GM12878 (cell line): ENCODE results near the gene SLC2A8. TPM values are rescaled to one million over a fixed set of nuclear protein-coding genes. Genes with fewer than 3 reads are reported as not detected.

Experiments
- BACH1 ChIP-seq: fragments of 450-650 bp; IDR thresholded peaks from 2 replicates; pipeline ENCODE4 v1.6.1; 2017; ENCODE audit warnings: mild to moderate bottlenecking, borderline replicate concordance
- BCL3 ChIP-seq: IDR thresholded peaks from 2 replicates; pipeline ENCODE4 v1.6.1; 2011; ENCODE audit warnings: borderline replicate concordance, low read depth, mild to moderate bottlenecking, moderate library complexity, low read length; ENCODE audit not compliant: insufficient read depth, poor library complexity, severe bottlenecking
- CEBPB ChIP-seq, 2 experiments: fragments of 150-350 bp in 1 of 2; IDR thresholded peaks; 2 replicates each; pipeline ENCODE4 v1.6.1; 2012 to 2014; ENCODE audit warnings: low read depth in 2 of 2, low read length in 2 of 2, borderline replicate concordance in 1 of 2, inconsistent platforms in 1 of 2
- CHD2 ChIP-seq: IDR thresholded peaks from 2 replicates; pipeline ENCODE4 v1.6.1; 2011; ENCODE audit warnings: low read depth, low read length, improper control_type of control experiment, borderline replicate concordance
- GATAD2B ChIP-seq: fragments of 450-650 bp; conservative IDR thresholded peaks from 2 replicates; pipeline ENCODE4 v1.6.1; 2017; ENCODE audit warnings: low read depth, mild to moderate bottlenecking, moderate library complexity
- HDAC2 ChIP-seq: fragments of 200-600 bp; sonication (generic); IDR thresholded peaks from 2 replicates; pipeline ENCODE4 v1.6.1; 2017
- HDGF ChIP-seq: fragments of 450-650 bp; IDR thresholded peaks from 2 replicates; pipeline ENCODE4 v1.6.1; 2016; ENCODE audit warnings: antibody characterized with exemption
- IKZF1 ChIP-seq: fragments of 450-650 bp; conservative IDR thresholded peaks from 2 replicates; pipeline ENCODE4 v1.6.1; 2017; ENCODE audit warnings: antibody characterized with exemption, mild to moderate bottlenecking
- IKZF2 ChIP-seq, 2 experiments: fragments of 450-650 bp; IDR thresholded peaks; 2 replicates each; pipeline ENCODE4 v1.6.1; 2017; ENCODE audit warnings: mild to moderate bottlenecking in 2 of 2, moderate library complexity in 2 of 2
- NFXL1 ChIP-seq: fragments of 450-650 bp; IDR thresholded peaks from 2 replicates; pipeline ENCODE4 v1.6.1; 2017; ENCODE audit warnings: antibody characterized with exemption, mild to moderate bottlenecking, borderline replicate concordance
- PAX5 ChIP-seq: IDR thresholded peaks from 2 replicates; pipeline ENCODE4 v1.6.1; 2011; ENCODE audit warnings: low read depth, low read length, borderline replicate concordance
- RAD21 ChIP-seq: IDR thresholded peaks from 2 replicates; pipeline ENCODE4 v1.6.1; 2011; ENCODE audit warnings: mild to moderate bottlenecking, low read depth, low read length, moderate library complexity; ENCODE audit not compliant: insufficient read depth
- SMARCA5 ChIP-seq: fragments of 450-650 bp; IDR thresholded peaks from 2 replicates; pipeline ENCODE4 v1.6.1; 2017; ENCODE audit warnings: mild to moderate bottlenecking
- SPI1 ChIP-seq: IDR thresholded peaks from 2 replicates; pipeline ENCODE4 v1.6.1; 2011; ENCODE audit warnings: low read depth, mild to moderate bottlenecking, low read length, moderate library complexity, borderline replicate concordance; ENCODE audit not compliant: insufficient read depth
- SUPT20H ChIP-seq: IDR thresholded peaks from 2 replicates; pipeline ENCODE4 v1.6.1; 2011; ENCODE audit warnings: low read depth, mild to moderate bottlenecking, low read length, moderate library complexity, borderline replicate concordance; ENCODE audit not compliant: control insufficient read depth
- TAF1 ChIP-seq: IDR thresholded peaks from 2 replicates; pipeline ENCODE4 v1.6.1; 2011; ENCODE audit warnings: mild to moderate bottlenecking, low read depth, low read length, borderline replicate concordance
- ZNF217 ChIP-seq: fragments of 450-650 bp; IDR thresholded peaks from 2 replicates; pipeline ENCODE4 v1.6.1; 2017; ENCODE audit warnings: antibody characterized with exemption, mild to moderate bottlenecking
- polyA plus RNA-seq, 11 experiments: library from polyadenylated mRNA; depleted of rRNA in 4 of 11; unstranded in 6 of 11; stranded (reverse) in 5 of 11; fragments of >200 nt; fragmentation: Nextera tagmentation in 4 of 11; fragmentation: Illumina TruSeq in 1 of 11; extraction: Ambion mirVana in 4 of 11; extraction: Trizol in 1 of 11; gene quantifications; 1 replicate in 1 of 11; 2 replicates in 10 of 11; pipeline versions ENCODE4 v1.2.1 to v1.2.3, GENCODE V29; 2011 to 2016; ENCODE audit warnings: inconsistent platforms in 2 of 11, missing spikeins in 2 of 11, low read depth in 1 of 11
- total RNA-seq, 4 experiments: library from RNA; depleted of rRNA in 3 of 4; stranded (reverse); fragments of >200 nt in 3 of 4; fragmentation: Illumina TruSeq in 1 of 4; extraction: Trizol in 1 of 4; gene quantifications; 2 replicates each; pipeline versions ENCODE4 v1.2.1 to v1.2.3, GENCODE V29; 2013 to 2021
- TF ChIP-seq, protein P1 (sequence below): fragments of 450-650 bp; conservative IDR thresholded peaks from 2 replicates; pipeline ENCODE4 v1.6.1; 2017; ENCODE audit warnings: mild to moderate bottlenecking, moderate library complexity
- TF ChIP-seq, protein P2 (sequence below): fragments of 150-350 bp; IDR thresholded peaks from 2 replicates; pipeline ENCODE4 v1.6.1; 2016; ENCODE audit warnings: low read depth, low read length
- TF ChIP-seq, protein P3 (sequence below): IDR thresholded peaks from 2 replicates; pipeline ENCODE4 v1.6.1; 2012; ENCODE audit warnings: low read length, inconsistent platforms
- TF ChIP-seq, protein P4 (sequence below): IDR thresholded peaks from 2 replicates; pipeline ENCODE4 v1.6.1; 2012; ENCODE audit warnings: low read depth, low read length, improper control_type of control experiment

Gene SLC2A8
- total and polyA plus RNA-seq, 10 of the 15 experiments (the other 5 are each of a cell fraction or from before 2014, with no cell fraction given): 0.31 to 22.7 (median 10.0) TPM

GRCh38 chr9:127396808-127397645 lies at the start of gene SLC2A8 (continued):
- TF ChIP-seq, protein P1, sequence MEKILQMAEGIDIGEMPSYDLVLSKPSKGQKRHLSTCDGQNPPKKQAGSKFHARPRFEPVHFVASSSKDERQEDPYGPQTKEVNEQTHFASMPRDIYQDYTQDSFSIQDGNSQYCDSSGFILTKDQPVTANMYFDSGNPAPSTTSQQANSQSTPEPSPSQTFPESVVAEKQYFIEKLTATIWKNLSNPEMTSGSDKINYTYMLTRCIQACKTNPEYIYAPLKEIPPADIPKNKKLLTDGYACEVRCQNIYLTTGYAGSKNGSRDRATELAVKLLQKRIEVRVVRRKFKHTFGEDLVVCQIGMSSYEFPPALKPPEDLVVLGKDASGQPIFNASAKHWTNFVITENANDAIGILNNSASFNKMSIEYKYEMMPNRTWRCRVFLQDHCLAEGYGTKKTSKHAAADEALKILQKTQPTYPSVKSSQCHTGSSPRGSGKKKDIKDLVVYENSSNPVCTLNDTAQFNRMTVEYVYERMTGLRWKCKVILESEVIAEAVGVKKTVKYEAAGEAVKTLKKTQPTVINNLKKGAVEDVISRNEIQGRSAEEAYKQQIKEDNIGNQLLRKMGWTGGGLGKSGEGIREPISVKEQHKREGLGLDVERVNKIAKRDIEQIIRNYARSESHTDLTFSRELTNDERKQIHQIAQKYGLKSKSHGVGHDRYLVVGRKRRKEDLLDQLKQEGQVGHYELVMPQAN: peak; percentile 88
- TF ChIP-seq IKZF2 (IDR thresholded peaks at IDR 0.05) (no peak), TAF1 (0 out of 2 replicates have a peak, but pooled peaks have one; percentile 42), SUPT20H (no peak), HDGF (peak; percentile 97), BCL3 (no peak), CHD2 (peak; percentile 81; the same call in 1 of the 2 replicates), RAD21 (no peak), NFXL1 (0 out of 2 replicates have a peak, but pooled peaks have one; percentile 52), SPI1 (0 out of 2 replicates have a peak, but pooled peaks have one; percentile 0), GATAD2B (peak; percentile 60; the same call in 1 of the 2 replicates), PAX5 (no peak), SMARCA5 (peak; percentile 64; the same call in 1 of the 2 replicates), ZNF217 (0 out of 2 replicates have a peak, but pooled peaks have one; percentile 35), HDAC2 (no peak), BACH1 (peak; percentile 86), CEBPB (IDR thresholded peaks at IDR 0.05; ENCODE audit: borderline replicate concordance in 1 of 2, low read depth in 2 of 2, low read length in 2 of 2) (no peak), IKZF1 (peak; percentile 48)
- TF ChIP-seq, protein P2, sequence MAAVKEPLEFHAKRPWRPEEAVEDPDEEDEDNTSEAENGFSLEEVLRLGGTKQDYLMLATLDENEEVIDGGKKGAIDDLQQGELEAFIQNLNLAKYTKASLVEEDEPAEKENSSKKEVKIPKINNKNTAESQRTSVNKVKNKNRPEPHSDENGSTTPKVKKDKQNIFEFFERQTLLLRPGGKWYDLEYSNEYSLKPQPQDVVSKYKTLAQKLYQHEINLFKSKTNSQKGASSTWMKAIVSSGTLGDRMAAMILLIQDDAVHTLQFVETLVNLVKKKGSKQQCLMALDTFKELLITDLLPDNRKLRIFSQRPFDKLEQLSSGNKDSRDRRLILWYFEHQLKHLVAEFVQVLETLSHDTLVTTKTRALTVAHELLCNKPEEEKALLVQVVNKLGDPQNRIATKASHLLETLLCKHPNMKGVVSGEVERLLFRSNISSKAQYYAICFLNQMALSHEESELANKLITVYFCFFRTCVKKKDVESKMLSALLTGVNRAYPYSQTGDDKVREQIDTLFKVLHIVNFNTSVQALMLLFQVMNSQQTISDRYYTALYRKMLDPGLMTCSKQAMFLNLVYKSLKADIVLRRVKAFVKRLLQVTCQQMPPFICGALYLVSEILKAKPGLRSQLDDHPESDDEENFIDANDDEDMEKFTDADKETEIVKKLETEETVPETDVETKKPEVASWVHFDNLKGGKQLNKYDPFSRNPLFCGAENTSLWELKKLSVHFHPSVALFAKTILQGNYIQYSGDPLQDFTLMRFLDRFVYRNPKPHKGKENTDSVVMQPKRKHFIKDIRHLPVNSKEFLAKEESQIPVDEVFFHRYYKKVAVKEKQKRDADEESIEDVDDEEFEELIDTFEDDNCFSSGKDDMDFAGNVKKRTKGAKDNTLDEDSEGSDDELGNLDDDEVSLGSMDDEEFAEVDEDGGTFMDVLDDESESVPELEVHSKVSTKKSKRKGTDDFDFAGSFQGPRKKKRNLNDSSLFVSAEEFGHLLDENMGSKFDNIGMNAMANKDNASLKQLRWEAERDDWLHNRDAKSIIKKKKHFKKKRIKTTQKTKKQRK: peak; percentile 70
- TF ChIP-seq, protein P3, sequence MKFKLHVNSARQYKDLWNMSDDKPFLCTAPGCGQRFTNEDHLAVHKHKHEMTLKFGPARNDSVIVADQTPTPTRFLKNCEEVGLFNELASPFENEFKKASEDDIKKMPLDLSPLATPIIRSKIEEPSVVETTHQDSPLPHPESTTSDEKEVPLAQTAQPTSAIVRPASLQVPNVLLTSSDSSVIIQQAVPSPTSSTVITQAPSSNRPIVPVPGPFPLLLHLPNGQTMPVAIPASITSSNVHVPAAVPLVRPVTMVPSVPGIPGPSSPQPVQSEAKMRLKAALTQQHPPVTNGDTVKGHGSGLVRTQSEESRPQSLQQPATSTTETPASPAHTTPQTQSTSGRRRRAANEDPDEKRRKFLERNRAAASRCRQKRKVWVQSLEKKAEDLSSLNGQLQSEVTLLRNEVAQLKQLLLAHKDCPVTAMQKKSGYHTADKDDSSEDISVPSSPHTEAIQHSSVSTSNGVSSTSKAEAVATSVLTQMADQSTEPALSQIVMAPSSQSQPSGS: no peak
- TF ChIP-seq, protein P4, sequence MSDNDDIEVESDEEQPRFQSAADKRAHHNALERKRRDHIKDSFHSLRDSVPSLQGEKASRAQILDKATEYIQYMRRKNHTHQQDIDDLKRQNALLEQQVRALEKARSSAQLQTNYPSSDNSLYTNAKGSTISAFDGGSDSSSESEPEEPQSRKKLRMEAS: 0 out of 2 replicates have a peak, but pooled peaks have one; percentile 1
